SK-N-MC (cell line): ENCODE measurements around the gene ARSG.
"Not testable (repeated sequence)": the region's sequence is repeated elsewhere in the genome, so short reads cannot be mapped to it uniquely, and the experiment has no call there.

Source experiments
- DNase-seq: peaks from one replicate; pipeline ENCODE4 v3.0.0-alpha.2; 2011; ENCODE audit warnings: low read depth, low spot score
- H3K27ac ChIP-seq: fragments of 200-600 bp; sonication (generic); 2 replicates; pipeline ENCODE4 v1.5.1; 2016; ENCODE audit warnings: mixed run types
- H3K36me3 ChIP-seq: fragments of 200-600 bp; sonication (generic); 2 replicates; pipeline ENCODE4 v1.6.1; 2017; ENCODE audit warnings: antibody characterized with exemption, low read length, mixed read lengths; ENCODE audit not compliant: insufficient read depth
- H3K4me3 ChIP-seq: fragments of 200-600 bp; sonication (generic); 2 replicates; pipeline ENCODE4 v1.5.1; 2016
- H3K9ac ChIP-seq: fragments of 200-600 bp; sonication (generic); 2 replicates; pipeline ENCODE4 v1.8.0; 2017; ENCODE audit warnings: mixed run types, mixed read lengths; ENCODE audit not compliant: insufficient read length
- H3K9me3 ChIP-seq: fragments of 200-600 bp; sonication (generic); 2 replicates; pipeline ENCODE4 v1.6.1; 2017; ENCODE audit warnings: low read depth, mild to moderate bottlenecking, antibody characterized with exemption, low read length, moderate library complexity, mixed read lengths
- EZH2 ChIP-seq: fragments of 200-600 bp; sonication (generic); IDR thresholded peaks from one replicate; pipeline ENCODE4 v1.6.1; 2017; ENCODE audit warnings: antibody characterized with exemption
- FOXP2 ChIP-seq: optimal IDR thresholded peaks from 2 replicates; pipeline ENCODE3; 2011; ENCODE audit warnings: mild to moderate bottlenecking, moderate library complexity; ENCODE audit not compliant: insufficient read depth; ENCODE audit errors: extremely low read length, control extremely low read depth
- POLR2AphosphoS5 ChIP-seq: IDR thresholded peaks from 2 replicates; pipeline ENCODE4 v1.6.1; 2012; ENCODE audit warnings: mild to moderate bottlenecking, low read depth, low read length, borderline replicate concordance

ARSG gene

DNA sequence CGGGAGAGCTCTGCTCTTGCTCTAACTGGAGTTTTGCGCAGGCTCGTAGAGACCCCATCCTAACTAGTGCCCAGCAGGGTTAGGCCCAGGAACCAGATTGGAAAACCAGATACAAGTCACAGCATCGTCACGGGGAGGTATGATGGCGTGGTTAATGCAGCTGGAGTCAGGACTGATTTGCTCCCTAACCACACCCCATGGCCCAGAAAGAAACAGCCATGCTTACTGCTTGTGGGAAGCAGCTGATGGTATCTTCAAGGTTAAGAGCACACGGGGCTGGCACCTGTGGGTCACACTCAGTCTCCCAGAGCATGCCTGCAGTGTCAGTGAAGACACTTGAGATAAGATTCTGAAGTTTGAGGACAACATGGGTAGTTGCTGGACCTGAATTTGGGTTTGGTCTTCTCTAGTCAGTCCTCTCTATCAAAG is 105.8 kb downstream of the ARSG start:
- Histone ChIP-seq H3K4me3 (no peak overlapping the region), H3K27ac (no peak overlapping the region), H3K9ac (no peak overlapping the region), H3K36me3 (no peaks in the 10 kb centered on the region), H3K9me3 (no peaks in the 10 kb centered on the region)
- DNase-seq = no peak
- TF ChIP-seq FOXP2 (no peak), POLR2AphosphoS5 (no peak), EZH2 (no peak)

DNA sequence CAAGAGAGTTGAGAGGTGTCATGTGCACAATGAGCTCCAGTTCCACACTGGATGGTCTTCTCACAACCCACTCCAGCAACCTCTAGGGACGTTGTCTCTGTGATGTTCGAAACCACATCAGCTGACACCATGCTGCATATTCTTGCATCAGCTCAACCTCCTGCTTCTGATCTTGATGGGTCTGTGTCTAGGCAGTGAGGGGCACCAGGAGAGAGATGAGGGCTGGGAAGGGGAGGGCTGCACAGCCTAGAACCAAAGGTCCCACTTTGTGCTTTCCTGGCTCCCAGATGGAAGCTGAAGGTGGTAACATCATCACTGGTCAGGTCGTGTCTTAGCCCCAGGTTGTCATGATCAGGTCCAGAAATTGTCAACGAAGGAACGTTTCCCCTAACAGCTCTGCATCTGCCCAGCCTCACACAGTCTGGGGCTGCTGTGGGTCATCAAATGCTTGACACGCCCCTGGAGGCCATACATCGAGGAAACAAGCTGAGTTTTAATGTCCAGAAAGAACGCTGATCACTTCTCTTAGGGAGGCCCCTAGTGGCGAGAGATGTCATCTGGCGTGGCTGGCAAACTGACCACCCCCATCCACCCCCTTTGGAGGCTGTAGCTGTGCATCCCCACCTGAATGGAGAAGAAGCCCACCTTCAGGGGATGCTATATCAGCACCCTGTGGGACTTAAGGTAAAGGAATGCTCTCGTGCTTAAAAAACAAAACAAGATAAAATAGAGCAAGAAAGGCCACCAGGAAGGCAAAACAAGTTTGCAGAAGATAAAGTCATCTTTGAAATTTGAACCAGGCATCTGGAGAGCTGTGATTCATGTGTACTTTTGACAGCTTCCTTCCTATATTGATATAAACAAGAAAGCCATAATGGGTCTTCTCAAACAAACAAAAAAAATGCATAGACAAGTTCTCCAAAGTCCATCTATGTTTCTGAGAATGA is 107.7 kb downstream of the ARSG start:
- H3K4me3 ChIP-seq = peak overlapping the region; percentile 53
- H3K9ac ChIP-seq = no peak overlapping the region
- H3K36me3 ChIP-seq = no peaks in the 10 kb centered on the region
- H3K27ac ChIP-seq = no peak overlapping the region
- H3K9me3 ChIP-seq = no peaks in the 10 kb centered on the region
- TF ChIP-seq EZH2 = no peak
- TF ChIP-seq POLR2AphosphoS5 = no peak
- TF ChIP-seq FOXP2 = no peak
- DNase-seq = no peak

DNA sequence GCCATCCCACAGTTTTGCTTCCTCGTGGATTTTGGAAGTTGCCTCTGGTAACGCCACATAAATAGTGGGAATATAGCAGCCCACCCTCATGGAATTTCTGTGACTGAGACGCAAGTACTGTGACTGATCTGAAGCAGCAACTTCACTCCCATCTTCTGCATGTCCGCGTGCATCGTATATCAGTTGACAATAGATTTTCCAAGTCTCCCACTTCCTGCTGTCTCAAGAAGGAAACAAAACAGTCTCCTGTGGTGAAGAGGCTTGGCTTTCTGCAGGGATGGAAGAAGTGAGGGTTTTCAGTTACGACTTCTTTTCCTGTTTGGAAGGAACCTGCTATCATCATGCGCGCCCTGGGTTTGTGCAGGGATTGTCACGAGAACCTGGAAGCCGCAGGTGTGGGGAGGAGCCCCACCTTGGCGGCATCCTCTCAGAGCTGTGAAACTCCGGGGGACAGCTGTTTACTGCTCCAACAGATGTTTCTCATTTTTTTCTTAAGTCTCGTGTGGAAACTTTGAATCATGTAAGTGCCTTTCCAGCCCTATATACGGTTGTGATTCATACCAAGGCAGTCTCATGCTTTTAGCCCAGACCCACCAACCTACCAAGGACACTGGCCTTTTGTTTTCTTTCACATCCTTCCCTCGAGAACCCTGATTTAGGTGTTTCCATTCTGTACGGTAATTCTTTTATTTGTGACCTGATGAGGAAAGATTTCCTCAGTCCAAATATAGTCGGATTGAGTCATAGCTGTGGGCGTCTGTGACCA is 108.5 kb downstream of the ARSG start:
- Histone ChIP-seq H3K9ac (no peak overlapping the region), H3K9me3 (no peaks in the 10 kb centered on the region), H3K27ac (no peak overlapping the region), H3K36me3 (no peaks in the 10 kb centered on the region), H3K4me3 (peak overlapping the region; percentile 53)
- no peak for TF ChIP-seq POLR2AphosphoS5
- no peak for TF ChIP-seq EZH2
- no peak for TF ChIP-seq FOXP2
- DNase-seq = no peak

DNA sequence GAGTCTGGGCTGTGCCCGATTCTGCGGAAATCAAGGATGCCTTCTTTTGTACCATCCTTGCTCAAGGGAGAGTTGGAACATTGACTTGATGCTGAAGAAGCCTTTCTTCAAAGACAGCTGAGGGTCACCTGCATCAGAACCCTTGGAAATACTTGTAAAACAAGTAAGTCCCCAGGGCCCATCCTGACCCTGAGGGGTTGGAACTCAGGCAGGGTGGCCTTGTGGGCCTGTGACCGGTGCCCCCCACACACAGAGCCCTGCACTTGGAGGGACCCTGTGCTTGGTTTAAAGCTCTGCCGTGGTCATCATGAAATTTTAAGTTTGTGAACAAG is 109.1 kb downstream of the ARSG start:
- no peak for DNase-seq
- Histone ChIP-seq H3K4me3 (no peak overlapping the region), H3K27ac (no peak overlapping the region), H3K36me3 (no peaks in the 10 kb centered on the region), H3K9ac (no peak overlapping the region), H3K9me3 (no peaks in the 10 kb centered on the region)
- no peak for TF ChIP-seq POLR2AphosphoS5
- TF ChIP-seq FOXP2 = no peak
- no peak for TF ChIP-seq EZH2

DNA sequence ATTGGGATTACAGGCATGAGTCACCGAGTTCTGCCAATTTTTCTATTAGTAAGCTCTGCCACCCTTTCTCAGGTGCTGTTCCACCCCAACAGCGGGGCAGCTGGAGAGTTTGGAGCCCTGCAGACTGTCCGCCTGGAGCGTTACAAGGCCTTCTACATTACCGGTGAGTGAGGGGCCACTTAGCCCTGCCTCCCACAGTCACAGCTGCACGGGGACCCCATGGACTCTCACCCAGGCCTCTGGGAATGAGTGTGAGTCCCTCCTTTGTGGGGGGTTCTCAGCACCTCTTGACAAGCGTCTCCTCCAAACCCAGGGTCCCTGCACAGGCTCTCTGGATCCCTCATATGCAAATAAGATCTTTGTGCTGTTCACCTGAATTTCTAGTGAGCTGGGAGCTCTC is 110.0 kb downstream of the ARSG start:
- no peak for DNase-seq
- Histone ChIP-seq H3K4me3 (no peak overlapping the region), H3K27ac (no peak overlapping the region), H3K9me3 (no peaks in the 10 kb centered on the region), H3K36me3 (no peaks in the 10 kb centered on the region), H3K9ac (no peak overlapping the region)
- no peak for TF ChIP-seq EZH2
- no peak for TF ChIP-seq FOXP2
- TF ChIP-seq POLR2AphosphoS5 = no peak

DNA sequence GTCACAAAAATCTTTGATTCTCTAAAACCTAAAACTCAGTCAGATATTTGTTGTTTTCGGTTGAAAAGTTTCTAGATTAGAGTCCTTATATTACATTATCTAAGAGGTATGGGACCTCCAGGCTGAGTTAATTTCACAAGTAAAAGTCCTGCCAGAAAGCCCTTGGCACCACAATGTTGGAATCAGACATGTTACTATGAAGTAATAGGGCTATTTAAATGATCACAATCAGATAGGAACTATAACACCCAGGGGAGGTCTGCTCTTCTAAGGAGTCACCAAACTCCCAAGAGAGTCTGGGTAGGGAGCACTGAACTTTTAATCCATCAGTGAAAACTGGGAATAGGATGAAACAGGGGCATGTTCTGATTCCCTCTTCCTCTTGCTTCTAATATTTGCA is 111.8 kb downstream of the ARSG start:
- Histone ChIP-seq H3K4me3 (no peak overlapping the region), H3K9ac (no peak overlapping the region), H3K9me3 (no peaks in the 10 kb centered on the region), H3K27ac (no peak overlapping the region), H3K36me3 (no peaks in the 10 kb centered on the region)
- TF ChIP-seq EZH2 = no peak
- TF ChIP-seq FOXP2 = no peak
- no peak for TF ChIP-seq POLR2AphosphoS5
- DNase-seq = no peak

DNA sequence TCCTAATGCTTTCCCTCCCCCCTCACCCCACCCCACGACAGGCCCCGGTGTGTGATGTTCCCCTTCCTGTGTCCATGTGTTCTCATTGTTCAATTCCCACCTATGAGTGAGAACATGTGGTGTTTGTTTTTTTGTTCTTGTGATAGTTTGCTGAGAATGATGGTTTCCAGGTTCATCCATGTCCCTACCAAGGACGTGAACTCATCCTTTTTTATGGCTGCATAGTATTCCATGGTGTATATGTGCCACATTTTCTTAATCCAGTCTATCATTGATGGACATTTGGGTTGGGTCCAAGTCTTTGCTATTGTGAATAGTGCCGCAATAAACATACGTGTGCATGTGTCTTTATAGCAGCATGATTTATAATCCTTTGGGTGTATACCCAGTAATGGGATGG is 112.5 kb downstream of the ARSG start:
- not testable (repeated sequence) for H3K9ac ChIP-seq, H3K4me3 ChIP-seq, H3K27ac ChIP-seq, DNase-seq, H3K9me3 ChIP-seq, H3K36me3 ChIP-seq

DNA sequence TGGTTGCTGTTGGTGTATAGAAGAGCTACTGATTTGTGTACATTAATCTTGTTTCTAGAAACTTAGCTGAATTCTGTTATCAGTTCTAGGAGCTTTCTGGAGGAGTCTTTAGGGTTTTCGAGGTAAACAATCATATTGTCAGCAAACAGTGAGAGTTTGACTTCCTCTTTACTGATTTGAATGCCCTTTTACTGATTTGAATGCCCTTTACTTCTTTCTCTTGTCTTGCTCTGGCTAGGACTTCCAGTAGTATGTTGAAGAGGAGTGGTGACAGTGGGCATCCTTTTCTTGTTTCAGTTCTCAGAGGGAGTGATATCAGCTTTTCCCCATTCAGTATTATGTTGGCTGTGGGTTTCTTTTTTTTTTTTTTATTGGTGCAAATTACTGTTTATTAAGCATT is 116.4 kb downstream of the ARSG start:
- H3K27ac ChIP-seq, DNase-seq, H3K4me3 ChIP-seq, H3K36me3 ChIP-seq, H3K9me3 ChIP-seq, H3K9ac ChIP-seq: not testable (repeated sequence)

DNA sequence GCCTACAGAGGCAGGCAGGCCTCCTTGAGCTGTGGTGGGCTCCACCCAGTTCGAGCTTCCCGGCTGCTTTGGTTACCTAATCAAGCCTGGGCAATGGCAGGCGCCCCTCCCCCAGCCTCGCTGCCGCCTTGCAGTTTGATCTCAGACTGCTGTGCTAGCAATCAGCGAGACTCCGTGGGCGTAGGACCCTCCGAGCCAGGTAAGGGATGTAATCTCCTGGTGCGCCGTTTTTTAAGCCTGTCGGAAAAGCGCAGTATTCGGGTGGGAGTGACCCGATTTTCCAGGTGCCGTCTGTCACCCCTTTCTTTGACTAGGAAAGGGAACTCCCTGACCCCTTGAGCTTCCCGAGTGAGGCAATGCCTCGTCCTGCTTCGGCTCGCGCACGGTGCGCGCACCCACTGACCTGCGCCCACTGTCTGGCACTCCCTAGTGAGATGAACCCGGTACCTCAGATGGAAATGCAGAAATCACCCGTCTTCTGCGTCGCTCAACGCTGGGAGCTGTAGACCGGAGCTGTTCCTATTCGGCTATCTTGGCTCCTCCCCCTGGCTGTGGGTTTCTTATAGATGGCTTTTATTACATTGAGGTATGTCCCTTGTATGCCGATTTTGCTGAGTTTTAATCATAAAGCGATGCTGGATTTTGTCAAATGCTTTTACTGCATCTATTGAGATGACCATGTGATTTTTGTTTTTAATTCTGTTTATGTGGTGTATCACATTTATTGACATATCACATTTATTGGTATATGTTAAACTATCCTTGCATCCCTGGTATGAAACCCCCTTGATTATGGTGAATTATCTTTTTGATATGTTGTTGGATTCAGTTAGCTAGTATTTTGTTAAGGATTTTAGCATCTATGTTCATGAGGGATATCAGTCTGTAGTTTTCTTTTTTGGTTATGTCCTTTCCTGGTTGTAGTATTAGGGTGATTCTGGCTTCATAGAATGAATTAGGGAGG is 122.6 kb downstream of the ARSG start:
- H3K4me3 ChIP-seq = peak overlapping the region; percentile 61
- not testable (repeated sequence) for H3K27ac ChIP-seq, DNase-seq, H3K9me3 ChIP-seq, H3K36me3 ChIP-seq, H3K9ac ChIP-seq

DNA sequence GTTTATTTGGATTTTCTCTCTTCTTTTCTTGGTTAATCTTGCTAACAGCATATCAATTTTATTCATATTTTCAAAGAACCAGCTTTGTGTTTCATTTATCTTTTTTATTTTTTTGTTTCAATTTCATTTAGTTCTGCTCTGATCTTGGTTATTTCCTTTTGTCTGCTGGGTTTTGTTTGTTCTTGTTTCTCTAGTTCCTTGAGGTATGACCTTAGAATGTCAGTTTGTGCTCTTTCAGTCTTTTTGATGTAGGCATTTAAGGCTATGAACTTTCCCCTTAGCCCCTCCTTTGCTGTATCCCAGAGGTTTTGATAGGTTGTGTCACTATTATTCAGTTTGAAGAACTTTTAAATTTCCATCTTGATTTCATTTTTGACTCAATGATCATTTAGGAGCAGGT is 123.6 kb downstream of the ARSG start:
- not testable (repeated sequence) for H3K9ac ChIP-seq, DNase-seq, H3K27ac ChIP-seq, H3K9me3 ChIP-seq, H3K4me3 ChIP-seq, H3K36me3 ChIP-seq
